Activated CD4-positive, alpha-beta T cell treated with anti-CD3 and anti-CD28 coated beads, Interleukin-2, amount 50 U/mL, for 1 hour (primary cell): ENCODE measurements around the gene FMNL3.

ENCODE experiments used
- DNase-seq: peaks from one replicate; pipeline ENCODE4 v3.0.0-alpha.2; 2020

The FMNL3 gene

DNA sequence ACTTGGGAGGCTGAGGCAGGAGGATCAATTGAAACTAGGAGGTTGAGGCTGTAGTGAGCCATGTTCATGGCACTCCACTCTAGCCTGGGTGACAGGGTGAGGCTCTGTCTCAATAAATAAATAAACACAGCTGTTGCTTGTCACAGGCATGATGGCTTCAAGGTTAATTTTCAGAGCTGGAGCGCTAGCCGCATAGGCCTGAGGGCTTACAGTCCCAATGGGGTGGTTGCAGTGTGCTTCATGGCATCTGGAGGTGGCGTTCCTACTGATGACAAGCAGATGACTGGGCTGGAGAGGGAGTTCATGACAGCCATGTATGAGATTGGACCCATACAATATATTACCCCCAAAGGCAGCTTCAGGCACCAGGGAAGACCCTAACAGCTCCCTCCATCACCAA lies 1.6 kb upstream of the FMNL3 start:
- no peak for DNase-seq

DNA sequence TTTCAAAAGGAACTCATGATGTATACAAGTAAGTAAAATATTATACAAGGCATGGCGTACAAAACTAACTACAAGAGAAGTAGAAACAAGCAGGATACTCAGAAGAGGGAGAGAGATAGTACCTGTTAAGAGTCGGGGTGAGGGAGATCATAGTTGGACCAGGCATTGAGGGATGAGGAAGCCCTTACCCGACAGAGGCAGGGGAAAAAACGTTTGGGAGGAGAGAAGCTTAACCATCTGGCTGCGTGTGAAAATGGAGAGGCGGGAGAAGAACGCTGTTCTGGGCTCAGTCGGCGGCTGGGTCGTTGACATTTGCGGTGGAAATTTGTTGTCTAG lies 575 bp upstream of the FMNL3 start:
- no peak for DNase-seq

DNA sequence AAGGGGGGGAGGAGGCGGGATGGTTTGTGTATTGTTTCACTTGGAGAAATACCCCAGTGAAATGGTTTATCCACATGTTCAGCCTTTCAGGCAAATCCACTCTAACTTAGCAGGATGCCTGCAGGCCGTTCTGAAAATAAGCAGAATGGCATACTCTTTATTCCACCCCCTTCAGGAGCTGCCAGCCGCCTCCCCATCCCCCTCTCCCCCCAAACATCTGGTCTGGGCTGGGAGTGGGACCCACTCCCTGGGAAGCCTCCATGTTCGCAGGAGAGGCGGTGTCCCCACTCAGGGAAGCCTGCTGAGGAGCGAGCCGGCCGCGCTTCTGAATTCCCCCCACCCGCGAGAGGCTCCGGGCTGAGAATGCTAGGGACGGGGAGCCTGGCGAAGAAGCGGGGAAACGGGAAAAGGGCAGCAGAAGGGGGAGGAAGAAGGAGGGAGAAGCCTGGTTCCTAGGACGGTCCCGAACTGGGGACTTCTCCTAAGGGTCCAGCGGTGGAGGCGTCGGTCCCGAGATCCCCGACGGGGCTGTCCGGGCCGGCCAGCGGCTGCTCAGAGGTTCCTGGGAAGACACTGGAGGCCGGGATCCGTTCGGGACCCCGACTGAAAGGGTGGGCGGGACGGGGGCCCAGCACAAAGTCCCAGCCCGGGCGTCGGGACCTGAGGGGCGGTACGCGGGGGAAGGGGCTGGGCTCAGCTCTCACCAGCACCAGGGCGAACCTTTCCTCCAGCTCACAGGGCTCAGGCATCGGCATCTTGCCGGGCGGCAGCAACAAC lies 666 bp downstream of the FMNL3 start:
- DNase-seq, result no peak

GRCh38 chr12:49705479-49706134 lies 1.6 kb downstream of the FMNL3 start:
- no peak for DNase-seq

DNA sequence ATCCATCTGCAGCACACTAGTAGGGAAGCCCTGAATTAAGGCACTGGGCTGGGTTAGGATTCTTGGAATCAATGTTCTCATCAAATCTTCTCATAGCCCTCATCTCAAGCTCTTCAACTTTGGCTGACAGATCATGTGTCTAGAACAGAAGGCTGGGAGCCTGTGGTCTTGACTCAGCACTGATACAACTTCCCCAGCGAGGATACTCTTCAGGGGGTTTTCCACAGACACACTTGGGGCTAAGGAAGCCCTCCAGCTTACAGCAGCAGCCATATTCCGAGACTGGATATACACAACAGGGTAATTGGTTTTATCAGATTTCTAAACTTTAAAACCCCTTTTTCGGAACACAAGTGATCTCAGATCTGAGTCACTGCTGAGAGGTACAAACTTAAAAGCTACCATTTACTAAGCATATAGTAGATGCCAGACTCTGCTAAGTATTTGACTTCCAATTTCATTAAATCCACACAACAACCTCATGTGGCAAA lies 3.5 kb downstream of the FMNL3 start:
- no peak for DNase-seq

DNA sequence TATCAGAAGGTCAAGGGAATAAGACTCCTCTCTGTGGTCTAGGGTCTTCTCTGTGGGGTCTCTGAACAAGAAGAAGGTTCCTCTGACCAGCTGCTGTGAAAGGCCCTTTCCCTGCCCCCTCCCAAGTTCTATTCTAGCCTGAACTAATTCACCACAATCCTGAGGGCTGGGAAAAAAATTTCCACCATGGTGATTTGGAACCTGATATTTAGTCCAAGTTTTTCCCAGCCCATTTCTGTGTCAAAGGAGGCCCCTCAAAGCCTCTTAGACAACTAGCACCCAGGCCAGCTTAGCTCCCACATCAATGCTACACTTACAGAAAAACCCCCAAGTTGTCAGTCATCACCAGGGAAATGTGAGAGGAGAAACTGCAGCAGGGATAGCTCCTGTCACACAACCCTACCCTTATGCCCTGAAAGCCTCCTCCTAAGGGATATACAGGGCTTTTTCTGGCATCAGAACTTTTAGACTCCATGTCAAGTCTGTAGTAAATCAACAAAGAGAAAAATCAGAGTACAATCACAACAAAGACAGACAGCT lies 4.5 kb downstream of the FMNL3 start:
- DNase-seq, result no peak

DNA sequence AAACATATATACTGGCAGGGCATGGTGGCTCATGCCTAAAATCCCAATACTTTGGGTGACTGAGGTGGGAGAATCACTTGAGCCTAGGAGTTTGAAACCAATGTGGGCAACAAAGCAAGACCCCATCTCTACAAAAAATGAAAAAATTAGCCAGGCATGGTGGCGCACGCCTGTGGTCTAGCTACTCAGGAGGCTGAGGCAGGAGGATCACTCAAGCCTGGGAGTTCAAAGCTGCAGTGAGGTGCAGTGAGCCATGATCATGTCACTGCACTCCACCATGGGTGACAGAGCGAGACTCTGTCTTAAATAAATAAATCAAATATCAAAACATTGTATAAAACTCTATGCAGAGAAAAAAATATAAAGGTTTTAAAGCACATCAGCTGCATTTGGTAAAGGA lies 5.2 kb downstream of the FMNL3 start:
- DNase-seq, result no peak

- DNase-seq, result no peak
Observed at GRCh38 chr12:49698619-49699545, 8.3 kb downstream of the FMNL3 start.

GRCh38 chr12:49697808-49698207 lies 9.4 kb downstream of the FMNL3 start:
- DNase-seq, result no peak

GRCh38 chr12:49696723-49697122 lies 10.5 kb downstream of the FMNL3 start:
- DNase-seq, result no peak

DNA sequence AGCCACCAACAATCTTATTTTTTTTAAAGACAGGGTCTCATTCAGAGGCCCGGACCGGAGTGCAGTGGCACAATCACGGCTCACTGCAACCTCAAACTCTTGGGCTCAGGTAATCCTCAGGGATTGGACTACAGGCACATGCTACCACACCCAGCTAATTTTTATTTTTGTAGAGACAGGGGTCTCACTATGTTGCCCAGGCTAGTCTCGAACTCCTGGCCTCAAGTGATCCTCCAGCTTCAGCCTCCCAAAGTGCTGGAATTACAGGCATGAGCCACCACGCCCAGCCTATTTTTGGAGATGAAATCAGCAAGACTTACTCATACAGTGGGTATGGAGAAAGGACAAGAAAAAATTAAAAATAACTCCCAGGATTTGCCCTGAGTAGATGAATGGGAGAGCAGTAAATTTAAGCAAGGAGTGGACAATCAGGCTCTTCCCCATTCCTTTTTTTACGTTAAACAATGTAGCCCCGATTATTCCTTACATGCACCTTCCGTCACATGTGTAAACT lies 13.2 kb downstream of the FMNL3 start:
- DNase-seq, result no peak

GRCh38 chr12:49692851-49693250 lies 14.4 kb downstream of the FMNL3 start:
- DNase-seq, result no peak

GRCh38 chr12:49689785-49690184 lies 17.4 kb downstream of the FMNL3 start:
- no peak for DNase-seq

DNA sequence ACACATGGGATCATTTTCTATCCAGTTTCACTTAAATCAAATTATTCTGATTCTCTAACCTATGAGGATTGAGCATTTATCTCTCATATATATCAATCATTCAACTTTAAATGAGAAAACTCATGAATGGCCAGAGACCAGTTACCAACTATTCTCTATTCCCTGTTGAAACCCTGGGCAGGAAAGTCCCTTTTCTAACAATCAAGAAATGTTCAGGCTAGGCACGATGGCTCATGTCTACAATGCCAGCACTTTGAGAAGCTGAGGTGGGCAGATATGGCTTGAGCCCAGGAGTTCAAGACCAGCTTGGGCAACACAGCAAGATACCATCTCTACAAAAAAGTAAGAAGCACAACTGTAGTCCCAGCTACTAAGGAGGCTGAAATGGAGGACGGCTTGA lies 18.0 kb downstream of the FMNL3 start:
- no peak for DNase-seq

- no peak for DNase-seq
Observed at GRCh38 chr12:49687941-49688340, 19.3 kb downstream of the FMNL3 start.

DNA sequence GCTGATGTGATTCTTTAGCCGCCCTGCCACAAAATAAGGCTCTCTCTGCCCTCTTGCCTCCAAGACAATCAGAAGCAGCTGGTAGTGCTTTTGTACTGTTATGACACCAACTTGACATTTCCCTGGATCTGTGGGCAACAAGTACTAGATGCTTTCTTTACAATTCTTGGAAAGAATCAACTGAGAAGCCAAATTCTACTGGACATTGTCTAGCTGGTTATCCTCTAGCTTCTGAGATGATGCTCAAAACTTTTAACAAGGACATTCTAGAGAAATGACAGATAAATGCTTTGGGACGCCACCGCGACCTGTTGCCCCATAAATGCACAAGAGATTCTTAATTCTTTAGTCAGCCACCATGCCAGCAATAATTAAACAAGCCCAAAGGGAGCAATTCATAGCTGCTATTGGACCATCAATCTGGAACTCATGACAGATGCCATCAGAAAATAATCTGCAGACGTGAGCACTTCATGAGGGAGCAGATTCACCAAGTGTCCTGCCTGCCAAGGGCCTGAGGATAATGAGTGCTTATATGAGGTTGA lies 22.8 kb downstream of the FMNL3 start:
- no peak for DNase-seq

DNA sequence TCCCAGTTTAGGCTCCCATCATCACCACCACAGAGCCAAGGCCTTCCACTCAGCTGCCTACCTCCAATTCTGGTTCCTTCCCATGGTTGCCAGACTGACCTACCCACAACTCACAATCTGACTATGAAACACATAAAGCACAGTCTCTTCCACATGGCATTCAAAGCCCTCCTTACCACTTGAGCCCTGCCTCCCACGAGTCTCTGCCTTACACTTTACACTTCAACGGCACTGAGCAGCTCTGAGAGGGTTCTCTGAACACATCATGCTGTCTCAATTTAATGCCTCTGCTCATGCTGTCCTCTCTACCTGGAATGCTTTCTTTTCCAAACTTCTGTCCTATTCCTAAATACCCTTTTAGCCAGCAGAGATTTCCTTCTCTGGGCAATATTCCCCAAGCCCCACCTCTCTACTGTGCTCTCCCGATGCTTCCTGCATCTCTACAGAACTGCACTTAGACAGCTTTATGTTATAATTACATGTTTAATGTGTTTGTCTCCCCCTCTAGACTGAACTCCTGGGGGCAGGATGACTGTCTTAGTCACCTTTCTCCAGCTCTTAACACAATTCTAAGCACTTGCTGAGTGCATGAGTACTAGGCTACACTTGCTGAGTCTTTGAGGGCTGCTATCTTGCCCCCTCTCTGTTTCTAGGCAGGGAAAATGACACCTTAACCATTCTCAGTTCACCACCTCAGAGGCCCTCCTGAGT lies 23.5 kb downstream of the FMNL3 start:
- no peak for DNase-seq

DNA sequence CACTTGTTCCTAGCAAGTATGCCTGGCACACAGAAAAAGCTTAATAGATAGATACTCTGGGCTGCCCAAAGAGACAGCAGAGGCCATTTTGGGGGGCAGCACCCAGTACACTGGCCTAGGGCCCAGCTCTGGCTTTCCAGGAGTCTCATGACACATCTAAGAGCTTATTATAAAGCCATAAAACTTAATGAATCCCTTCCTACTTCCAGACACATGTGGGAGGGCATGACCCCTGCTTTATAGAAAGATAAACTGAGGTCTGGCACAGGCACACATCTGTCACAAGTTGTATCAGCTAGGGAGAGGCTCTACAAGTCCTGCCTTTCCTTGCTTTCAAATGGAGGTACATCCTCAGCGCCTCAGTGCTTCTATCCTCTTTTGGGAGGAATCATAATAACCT lies 27.1 kb downstream of the FMNL3 start:
- DNase-seq, result no peak

GRCh38 chr12:49678711-49679110 lies 28.5 kb downstream of the FMNL3 start:
- DNase-seq, result no peak

GRCh38 chr12:49675137-49675536 lies 32.1 kb downstream of the FMNL3 start:
- DNase-seq, result no peak

- no peak for DNase-seq
Observed at GRCh38 chr12:49674318-49674981, 32.8 kb downstream of the FMNL3 start.
